GM21360 (cell line): ENCODE results near the gene ADAMTSL3.

Experiments
- ATAC-seq: cut with Tn5 transposase; IDR thresholded peaks from one replicate; pipeline ENCODE4 v1.9.1; 2021; ENCODE audit warnings: mild to moderate bottlenecking, moderate library complexity; ENCODE audit not compliant: unreplicated experiment

ADAMTSL3 gene

GRCh38 chr15:83654379-83655236, 685 bp downstream of the ADAMTSL3 start:
- ATAC-seq = no peak

GRCh38 chr15:83655237-83655616, 1.3 kb downstream of the ADAMTSL3 start:
- no peak for ATAC-seq

- ATAC-seq = no peak
Observed at GRCh38 chr15:83656192-83656591, 2.3 kb downstream of the ADAMTSL3 start.

- ATAC-seq = no peak
Observed at GRCh38 chr15:83656943-83657528, 3.1 kb downstream of the ADAMTSL3 start.

- ATAC-seq = no peak
Observed at GRCh38 chr15:83657549-83657948, 3.6 kb downstream of the ADAMTSL3 start.

GRCh38 chr15:83658430-83659416, 4.8 kb downstream of the ADAMTSL3 start:
- ATAC-seq = no peak

- no peak for ATAC-seq
Observed at GRCh38 chr15:83659417-83659812, 5.5 kb downstream of the ADAMTSL3 start.

GRCh38 chr15:83665480-83665879, 11.6 kb downstream of the ADAMTSL3 start:
- no peak for ATAC-seq

GRCh38 chr15:83670672-83671229, 16.8 kb downstream of the ADAMTSL3 start:
- ATAC-seq = no peak

GRCh38 chr15:83671603-83672002, 17.7 kb downstream of the ADAMTSL3 start:
- no peak for ATAC-seq

GRCh38 chr15:83673385-83673784, 19.5 kb downstream of the ADAMTSL3 start:
- ATAC-seq = no peak

GRCh38 chr15:83682476-83683088, 28.7 kb downstream of the ADAMTSL3 start:
- ATAC-seq = no peak

- no peak for ATAC-seq
Observed at GRCh38 chr15:83685916-83686332, 32.0 kb downstream of the ADAMTSL3 start.

- ATAC-seq = no peak
Observed at GRCh38 chr15:83688201-83688600, 34.3 kb downstream of the ADAMTSL3 start.

GRCh38 chr15:83690676-83691075, 36.8 kb downstream of the ADAMTSL3 start:
- ATAC-seq = no peak

GRCh38 chr15:83692746-83693581, 39.0 kb downstream of the ADAMTSL3 start:
- no peak for ATAC-seq

GRCh38 chr15:83694015-83694414, 40.1 kb downstream of the ADAMTSL3 start:
- no peak for ATAC-seq

- no peak for ATAC-seq
Observed at GRCh38 chr15:83694536-83694935, 40.6 kb downstream of the ADAMTSL3 start.

GRCh38 chr15:83695246-83695645, 41.3 kb downstream of the ADAMTSL3 start:
- no peak for ATAC-seq
